CD8-positive, alpha-beta memory T cell (primary cell): ENCODE measurements around the gene PSAPL1. TPM values are rescaled to one million over a fixed set of nuclear protein-coding genes. Genes with fewer than 3 reads are reported as not detected.

Experiments used
- CTCF ChIA-PET: fragments of 350-600 bp; sonication (Branson Sonifier 250); formaldehyde crosslinking; loops from one replicate; lab custom pipeline; 2021; ENCODE audit warnings: antibody characterized with exemption; lab: Charles Lee
- POLR2A ChIA-PET: fragments of 350-600 bp; sonication (Branson Sonifier 250); formaldehyde crosslinking; loops from one replicate; lab custom pipeline; 2021; ENCODE audit warnings: antibody characterized with exemption; lab: Charles Lee
- DNase-seq, 5 donors: peaks; one replicate each; pipeline versions ENCODE4 v3.0.0 to v3.0.0-alpha.2; 2020 to 2022; ENCODE audit warnings: mixed read lengths in 1 of 5
- H3K27ac ChIP-seq: one replicate; pipeline ENCODE4 v1.7.0; 2013; ENCODE audit warnings: low read depth, mild to moderate bottlenecking, low read length, moderate library complexity
- H3K27me3 ChIP-seq: 2 replicates; pipeline ENCODE4 v1.7.0; 2013; ENCODE audit warnings: low read length, mild to moderate bottlenecking; ENCODE audit not compliant: insufficient read depth, poor library complexity, severe bottlenecking
- H3K36me3 ChIP-seq: 2 replicates; pipeline ENCODE4 v1.7.0; 2013; ENCODE audit warnings: mild to moderate bottlenecking, low read length, moderate library complexity; ENCODE audit not compliant: insufficient read depth
- H3K4me1 ChIP-seq: 2 replicates; pipeline ENCODE4 v1.7.0; 2013; ENCODE audit warnings: mild to moderate bottlenecking, low read length, moderate library complexity; ENCODE audit not compliant: insufficient read depth
- H3K4me3 ChIP-seq: 2 replicates; pipeline ENCODE4 v1.7.0; 2013; ENCODE audit warnings: mild to moderate bottlenecking, low read length
- H3K9me3 ChIP-seq: 2 replicates; pipeline ENCODE4 v1.7.0; 2013; ENCODE audit warnings: mild to moderate bottlenecking, low read length
- H3K27ac Mint-ChIP-seq, 8 donors: one replicate each; pipeline ENCODE4 v1.8.0; 2020 to 2021; ENCODE audit warnings: mixed read lengths in 8 of 8, mild to moderate bottlenecking in 6 of 8, inconsistent platforms in 3 of 8, moderate library complexity in 3 of 8
- H3K27me3 Mint-ChIP-seq, 2 donors: one replicate each; pipeline ENCODE4 v1.8.0; 2020 to 2021; ENCODE audit warnings: mixed read lengths in 2 of 2, mild to moderate bottlenecking in 1 of 2, moderate library complexity in 1 of 2
- H3K36me3 Mint-ChIP-seq, 3 donors: one replicate each; pipeline ENCODE4 v1.8.0; 2020 to 2021; ENCODE audit warnings: mixed read lengths in 3 of 3, inconsistent platforms in 1 of 3, mild to moderate bottlenecking in 1 of 3
- H3K4me1 Mint-ChIP-seq, 3 donors: one replicate each; pipeline ENCODE4 v1.8.0; 2020 to 2021; ENCODE audit warnings: mixed read lengths in 3 of 3, inconsistent platforms in 1 of 3, mild to moderate bottlenecking in 1 of 3
- H3K4me3 Mint-ChIP-seq, 7 donors: one replicate each; pipeline ENCODE4 v1.8.0; 2020 to 2021; ENCODE audit warnings: mixed read lengths in 7 of 7, mild to moderate bottlenecking in 6 of 7, moderate library complexity in 4 of 7, inconsistent platforms in 2 of 7
- H3K9me3 Mint-ChIP-seq, 5 donors: one replicate each; pipeline ENCODE4 v1.8.0; 2020 to 2022; ENCODE audit warnings: mixed read lengths in 5 of 5, mild to moderate bottlenecking in 3 of 5, moderate library complexity in 2 of 5, inconsistent platforms in 1 of 5
- polyA plus RNA-seq: library from polyadenylated mRNA; unstranded; fragments of 300-500 nt; fragmentation: Illumina TruSeq; gene quantifications from one replicate; pipeline ENCODE4 v1.2.3, GENCODE V29; 2021
- total RNA-seq, 2 experiments: library from RNA; stranded (reverse); gene quantifications; one replicate each; pipeline ENCODE4 v1.2.3, GENCODE V29; 2021

PSAPL1 gene
- total and polyA plus RNA-seq, 3 experiments from 2014 or later: not detected

GRCh38 chr4:7391637-7392437 lies 42.9 kb downstream of the PSAPL1 start:
- H3K4me1 Mint-ChIP-seq: no peaks in the 10 kb centered on the region
- Histone ChIP-seq H3K9me3 (no peaks in the 10 kb centered on the region), H3K27me3 (no peaks in the 10 kb centered on the region), H3K4me1 (no peaks in the 10 kb centered on the region), H3K27ac (no peak overlapping the region), H3K4me3 (no peak overlapping the region), H3K36me3 (no peaks in the 10 kb centered on the region)
- DNase-seq: no peak
- no peaks in the 10 kb centered on the region for H3K36me3 Mint-ChIP-seq
- no peak overlapping the region for H3K27ac Mint-ChIP-seq
- no peaks in the 10 kb centered on the region for H3K9me3 Mint-ChIP-seq
- POLR2A ChIA-PET: no interaction called here
- CTCF ChIA-PET: no interaction called here
- H3K27me3 Mint-ChIP-seq: peaks cover 4 to 9% of the 10 kb centered on the region in 2 donors
- no peak overlapping the region for H3K4me3 Mint-ChIP-seq

GRCh38 chr4:7390906-7391636 lies 43.7 kb downstream of the PSAPL1 start:
- H3K9me3 Mint-ChIP-seq: no peaks in the 10 kb centered on the region
- no peaks in the 10 kb centered on the region for H3K36me3 Mint-ChIP-seq
- no peaks in the 10 kb centered on the region for H3K27me3 ChIP-seq
- no peak overlapping the region for H3K27ac ChIP-seq
- ChIA-PET POLR2A (no interaction called here), CTCF (no interaction called here)
- H3K4me1 Mint-ChIP-seq: no peaks in the 10 kb centered on the region
- H3K4me3 Mint-ChIP-seq: peak overlapping the region in 1 of 7 donors; percentile 68
- H3K4me1 ChIP-seq: no peaks in the 10 kb centered on the region
- H3K4me3 ChIP-seq: no peak overlapping the region
- no peaks in the 10 kb centered on the region for H3K36me3 ChIP-seq
- H3K27ac Mint-ChIP-seq: no peak overlapping the region
- DNase-seq: no peak
- H3K27me3 Mint-ChIP-seq: peaks cover 4 to 9% of the 10 kb centered on the region in 2 donors
- no peaks in the 10 kb centered on the region for H3K9me3 ChIP-seq

DNA sequence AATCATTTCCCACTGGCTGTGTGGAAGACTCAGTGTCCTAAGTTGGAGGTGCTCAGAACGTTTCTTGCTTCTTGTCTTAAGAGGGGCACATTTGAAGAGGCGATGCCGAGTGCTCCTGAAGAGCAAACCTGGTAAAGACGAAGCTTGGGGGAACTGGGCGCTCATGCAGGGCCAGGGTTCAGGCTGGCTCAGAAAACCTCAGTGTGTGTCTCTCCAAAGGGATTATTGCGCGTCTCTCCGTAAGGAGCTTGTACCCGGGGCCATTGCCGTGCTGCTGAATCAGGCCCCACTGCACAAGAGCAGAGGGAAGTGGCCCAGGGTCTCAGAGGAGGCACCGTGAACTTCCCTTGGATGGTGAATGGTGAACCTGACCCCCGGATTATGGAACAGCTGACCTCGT lies 44.4 kb downstream of the PSAPL1 start:
- no peaks in the 10 kb centered on the region for H3K4me1 ChIP-seq
- H3K27ac Mint-ChIP-seq: no peak overlapping the region
- H3K9me3 ChIP-seq: no peaks in the 10 kb centered on the region
- POLR2A ChIA-PET: no interaction called here
- no peak overlapping the region for H3K27ac ChIP-seq
- DNase-seq: no peak
- no peaks in the 10 kb centered on the region for H3K27me3 ChIP-seq
- H3K36me3 Mint-ChIP-seq: no peaks in the 10 kb centered on the region
- no peak overlapping the region for H3K4me3 Mint-ChIP-seq
- no peaks in the 10 kb centered on the region for H3K4me1 Mint-ChIP-seq
- peaks cover 4 to 9% of the 10 kb centered on the region in 2 donors for H3K27me3 Mint-ChIP-seq
- H3K4me3 ChIP-seq: no peak overlapping the region
- CTCF ChIA-PET: no interaction called here
- no peaks in the 10 kb centered on the region for H3K9me3 Mint-ChIP-seq
- H3K36me3 ChIP-seq: no peaks in the 10 kb centered on the region

- H3K4me3 Mint-ChIP-seq: no peak overlapping the region
- no peak for DNase-seq
- H3K9me3 ChIP-seq: no peaks in the 10 kb centered on the region
- H3K27ac Mint-ChIP-seq: no peak overlapping the region
- no peaks in the 10 kb centered on the region for H3K36me3 Mint-ChIP-seq
- no peak overlapping the region for H3K4me3 ChIP-seq
- H3K4me1 Mint-ChIP-seq: no peaks in the 10 kb centered on the region
- no peaks in the 10 kb centered on the region for H3K9me3 Mint-ChIP-seq
- peaks cover 4 to 9% of the 10 kb centered on the region in 2 donors for H3K27me3 Mint-ChIP-seq
- no peaks in the 10 kb centered on the region for H3K36me3 ChIP-seq
- ChIA-PET CTCF (no interaction called here), POLR2A (no interaction called here)
- no peak overlapping the region for H3K27ac ChIP-seq
- no peaks in the 10 kb centered on the region for H3K27me3 ChIP-seq
- H3K4me1 ChIP-seq: no peaks in the 10 kb centered on the region
Measured at GRCh38 chr4:7389719-7390118, 45.0 kb downstream of the PSAPL1 start.

GRCh38 chr4:7389101-7389701 lies 45.5 kb downstream of the PSAPL1 start:
- H3K9me3 ChIP-seq: no peaks in the 10 kb centered on the region
- Mint-ChIP-seq H3K27ac (no peak overlapping the region), H3K4me3 (no peak overlapping the region), H3K36me3 (no peaks in the 10 kb centered on the region), H3K27me3 (peaks cover 1 to 9% of the 10 kb centered on the region in 2 donors), H3K4me1 (no peaks in the 10 kb centered on the region), H3K9me3 (no peaks in the 10 kb centered on the region)
- DNase-seq: no peak
- H3K4me3 ChIP-seq: no peak overlapping the region
- ChIA-PET POLR2A (no interaction called here), CTCF (no interaction called here)
- H3K4me1 ChIP-seq: no peaks in the 10 kb centered on the region
- no peaks in the 10 kb centered on the region for H3K36me3 ChIP-seq
- no peaks in the 10 kb centered on the region for H3K27me3 ChIP-seq
- H3K27ac ChIP-seq: no peak overlapping the region

DNA sequence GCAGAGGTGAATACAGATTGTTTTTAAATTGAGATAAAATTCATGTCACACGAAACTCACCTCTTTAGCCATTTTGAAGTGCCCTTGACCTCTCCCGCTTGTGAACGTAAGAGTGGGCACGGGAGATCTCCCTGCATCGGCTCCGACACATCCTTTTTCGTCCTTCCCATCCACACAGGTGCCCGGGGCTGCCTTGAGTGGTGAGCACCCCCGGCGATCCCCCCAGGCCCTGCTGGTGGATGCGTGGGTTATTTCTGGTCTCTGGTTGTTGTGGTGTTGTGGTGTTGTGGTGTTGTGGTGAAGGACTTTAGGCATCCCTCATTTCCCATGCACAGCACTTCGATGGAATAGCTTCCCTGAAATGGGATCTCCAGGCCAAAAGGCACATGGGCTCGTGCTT lies 46.1 kb downstream of the PSAPL1 start:
- Mint-ChIP-seq H3K4me1 (no peaks in the 10 kb centered on the region), H3K27ac (no peak overlapping the region), H3K36me3 (no peaks in the 10 kb centered on the region), H3K4me3 (no peak overlapping the region), H3K27me3 (peaks cover 1 to 7% of the 10 kb centered on the region in 2 donors), H3K9me3 (no peaks in the 10 kb centered on the region)
- Histone ChIP-seq H3K4me3 (no peak overlapping the region), H3K36me3 (no peaks in the 10 kb centered on the region), H3K27me3 (no peaks in the 10 kb centered on the region), H3K27ac (no peak overlapping the region), H3K9me3 (no peaks in the 10 kb centered on the region), H3K4me1 (no peaks in the 10 kb centered on the region)
- ChIA-PET POLR2A (no interaction called here), CTCF (no interaction called here)
- DNase-seq: no peak

DNA sequence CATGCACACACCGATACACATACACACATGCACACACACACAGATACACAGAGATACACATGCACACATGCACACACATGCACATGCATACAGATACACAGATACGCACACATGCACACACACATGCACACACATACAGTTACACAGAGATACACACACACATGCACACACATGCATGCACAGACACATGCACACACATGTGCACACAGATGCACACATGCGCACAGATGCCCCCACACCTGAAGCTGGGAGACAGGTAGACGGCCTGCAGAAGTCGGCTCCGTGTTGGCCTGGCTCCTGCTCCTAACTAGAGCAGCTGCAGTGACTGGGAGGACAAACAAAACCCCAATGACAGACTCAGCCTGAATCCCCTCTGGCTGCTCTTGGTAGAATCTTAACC lies 46.8 kb downstream of the PSAPL1 start:
- POLR2A ChIA-PET: no interaction called here
- H3K4me3 ChIP-seq: no peak overlapping the region
- H3K4me1 ChIP-seq: no peaks in the 10 kb centered on the region
- CTCF ChIA-PET: no interaction called here
- Mint-ChIP-seq H3K36me3 (no peaks in the 10 kb centered on the region), H3K9me3 (no peaks in the 10 kb centered on the region), H3K27me3 (peaks cover 1 to 4% of the 10 kb centered on the region in 2 donors), H3K4me3 (no peak overlapping the region), H3K4me1 (no peaks in the 10 kb centered on the region), H3K27ac (no peak overlapping the region)
- no peak for DNase-seq
- no peaks in the 10 kb centered on the region for H3K27me3 ChIP-seq
- no peaks in the 10 kb centered on the region for H3K36me3 ChIP-seq
- H3K9me3 ChIP-seq: no peaks in the 10 kb centered on the region
- H3K27ac ChIP-seq: no peak overlapping the region
